Fibroblast of skin of back (primary cell): ENCODE data around the gene NPEPPS.
A peak's percentile ranks its signal among the peaks of the same experiment; 100 is the strongest.

Source experiments
- DNase-seq: peaks from one replicate; pipeline ENCODE4 v3.0.0-alpha.2; 2013

NPEPPS gene

DNA sequence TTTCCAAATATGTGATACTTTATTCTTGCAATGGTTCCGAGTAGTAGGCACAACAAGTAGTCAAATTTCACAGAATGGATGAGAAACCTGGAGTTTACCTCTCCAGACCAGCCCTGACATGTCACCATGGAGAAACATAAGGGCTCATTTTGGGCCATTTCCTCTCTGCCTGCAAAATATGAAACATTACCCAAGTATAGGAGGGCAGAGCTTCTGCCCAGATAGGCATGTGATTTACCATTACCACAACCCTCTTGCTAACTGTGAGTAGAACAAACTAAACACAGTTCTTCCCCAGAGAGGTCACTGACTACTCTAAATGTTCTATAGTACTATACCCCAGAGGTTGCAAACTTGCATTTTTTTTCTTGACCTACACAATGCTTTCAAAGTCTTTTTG, 103.1 kb downstream of the NPEPPS start:
- DNase-seq = no peak

DNA sequence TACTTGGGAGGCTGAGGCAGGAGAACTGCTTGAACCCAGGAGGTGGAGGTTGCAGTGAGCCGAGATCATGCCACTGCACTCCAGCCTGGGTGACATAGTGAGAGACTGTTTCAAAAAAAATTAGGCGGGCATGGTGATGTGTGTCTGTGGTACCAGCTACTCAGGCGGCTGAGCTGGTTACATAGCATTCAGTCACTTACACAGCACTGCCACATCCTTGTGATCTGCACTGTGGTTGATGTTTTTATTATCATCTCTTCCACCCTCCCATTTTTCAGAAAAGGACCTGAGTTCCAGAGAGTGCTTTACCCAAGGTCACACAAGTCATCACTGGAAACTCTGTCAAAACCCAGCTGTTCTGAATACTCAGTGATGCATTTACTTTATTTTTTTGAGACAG, 104.0 kb downstream of the NPEPPS start:
- DNase-seq = no peak

DNA sequence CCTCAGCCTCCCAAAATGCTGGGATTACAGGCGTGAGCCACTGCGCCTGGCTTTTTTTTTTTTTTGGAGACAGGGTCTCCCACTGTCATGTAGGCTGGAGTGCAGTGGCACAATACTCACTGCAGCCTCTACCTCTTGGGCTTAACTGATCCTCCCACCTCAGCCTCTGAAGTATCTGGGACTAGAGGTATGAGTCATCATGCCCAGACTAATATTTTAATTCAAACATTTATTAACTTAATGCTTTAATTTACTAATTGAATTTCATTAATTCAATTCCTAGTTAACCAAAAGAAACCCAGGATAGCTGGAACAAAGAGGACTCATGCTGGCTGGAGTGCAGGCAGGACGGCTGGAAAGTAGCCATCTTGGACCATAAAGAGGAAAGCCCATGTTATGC, 104.8 kb downstream of the NPEPPS start:
- no peak for DNase-seq

DNA sequence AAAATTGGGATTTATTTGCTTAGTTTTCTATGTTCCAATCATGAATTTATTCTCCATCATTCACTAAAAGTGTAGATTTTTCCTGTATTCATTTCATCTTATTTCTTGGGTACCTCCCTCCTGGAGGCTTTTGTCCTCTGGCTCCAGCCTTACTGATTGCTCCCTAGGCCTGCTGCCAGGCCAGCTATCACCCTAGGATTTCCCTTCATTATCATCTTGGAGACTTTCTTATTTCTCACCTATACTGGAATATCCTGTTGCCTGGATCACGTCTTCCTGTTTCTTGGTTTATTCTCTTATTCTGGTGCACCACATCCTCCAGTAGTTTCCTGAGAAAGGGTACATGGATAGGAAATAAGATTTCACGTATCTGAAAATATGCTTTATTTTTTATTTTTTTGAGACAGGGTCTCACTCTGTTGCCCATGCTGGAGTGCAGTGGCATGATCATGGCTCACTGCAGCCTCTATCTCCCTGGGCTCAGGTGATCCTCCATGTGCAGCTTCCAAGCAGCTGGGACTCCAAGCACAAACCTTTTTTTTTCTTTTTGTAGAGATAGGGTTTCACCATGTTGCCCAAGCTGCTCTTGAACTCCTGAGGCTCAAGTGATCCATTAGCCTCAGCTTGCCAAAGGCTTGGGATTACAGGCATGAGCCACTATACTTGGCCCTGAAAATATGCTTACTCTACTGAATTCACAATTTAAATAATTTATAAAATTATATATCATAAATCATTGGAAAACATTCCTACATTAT, 105.5 kb downstream of the NPEPPS start:
- no peak for DNase-seq

DNA sequence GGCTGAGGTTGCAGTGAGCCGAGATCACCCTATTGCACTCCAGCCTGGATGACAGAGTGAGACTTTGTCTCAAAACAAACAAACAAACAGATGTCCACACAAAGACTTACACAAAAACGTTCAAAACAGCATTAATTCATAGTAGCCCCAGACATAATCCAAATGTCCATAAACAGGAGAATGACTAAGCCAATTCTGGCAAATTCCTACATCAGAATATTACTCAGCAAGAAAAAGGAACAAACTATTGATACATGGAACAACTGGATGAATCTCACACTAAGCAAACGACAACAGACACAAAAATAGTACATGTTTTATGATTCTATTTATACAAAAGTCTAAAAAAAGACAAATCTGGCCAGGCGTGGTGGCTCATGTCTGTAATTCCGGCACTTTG, 108.0 kb downstream of the NPEPPS start:
- DNase-seq = no peak

- no peak for DNase-seq
Measured at GRCh38 chr17:47640076-47640475, 109.2 kb downstream of the NPEPPS start.

DNA sequence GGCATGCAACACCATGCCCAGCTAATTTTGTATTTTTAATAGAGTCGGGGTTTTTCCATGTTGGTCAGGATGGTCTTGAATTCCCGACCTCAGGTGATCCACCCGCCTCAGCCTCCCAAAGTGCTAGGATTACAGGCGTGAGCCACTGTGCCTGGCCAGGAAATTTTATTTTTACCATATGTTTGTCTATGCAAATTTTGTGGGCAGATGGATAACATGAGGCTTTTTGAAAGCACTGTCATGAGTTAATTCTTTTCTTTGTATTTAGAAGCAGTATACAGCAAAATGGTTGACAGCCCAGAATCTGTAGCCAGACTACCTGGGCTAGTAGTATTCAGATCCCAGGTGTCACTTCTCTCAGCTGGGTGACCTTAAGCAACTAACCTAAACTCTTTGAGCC, 110.3 kb downstream of the NPEPPS start:
- no peak for DNase-seq

GRCh38 chr17:47643116-47643515, 112.2 kb downstream of the NPEPPS start:
- no peak for DNase-seq

DNA sequence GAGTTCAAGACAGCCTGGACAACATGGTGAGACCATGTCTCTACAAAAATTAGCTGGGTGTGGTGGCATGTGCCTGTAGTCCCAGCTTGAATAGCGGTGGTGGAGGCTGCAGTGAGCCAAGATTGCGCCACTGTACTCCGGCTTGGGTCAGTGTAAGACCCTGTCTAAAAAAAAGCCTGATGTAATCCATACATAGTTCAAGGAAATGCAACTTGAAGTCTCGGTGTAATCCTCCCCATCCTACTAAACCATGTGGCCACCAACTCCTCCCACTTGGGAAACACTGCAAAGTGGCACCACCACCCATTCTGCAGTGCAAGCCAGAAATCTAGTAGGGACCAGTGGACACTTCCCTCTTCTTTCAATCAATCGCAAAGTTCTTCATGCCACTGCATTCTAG, 113.4 kb downstream of the NPEPPS start:
- no peak for DNase-seq

GRCh38 chr17:47649153-47649971, 118.5 kb downstream of the NPEPPS start, which contains the start of gene KPNB1:
TSS of gene KPNB1 (plus strand) at chr17:47649919. CDS start at chr17:47650245, 326 bp downstream.
- DNase-seq = peak; percentile 100

DNA sequence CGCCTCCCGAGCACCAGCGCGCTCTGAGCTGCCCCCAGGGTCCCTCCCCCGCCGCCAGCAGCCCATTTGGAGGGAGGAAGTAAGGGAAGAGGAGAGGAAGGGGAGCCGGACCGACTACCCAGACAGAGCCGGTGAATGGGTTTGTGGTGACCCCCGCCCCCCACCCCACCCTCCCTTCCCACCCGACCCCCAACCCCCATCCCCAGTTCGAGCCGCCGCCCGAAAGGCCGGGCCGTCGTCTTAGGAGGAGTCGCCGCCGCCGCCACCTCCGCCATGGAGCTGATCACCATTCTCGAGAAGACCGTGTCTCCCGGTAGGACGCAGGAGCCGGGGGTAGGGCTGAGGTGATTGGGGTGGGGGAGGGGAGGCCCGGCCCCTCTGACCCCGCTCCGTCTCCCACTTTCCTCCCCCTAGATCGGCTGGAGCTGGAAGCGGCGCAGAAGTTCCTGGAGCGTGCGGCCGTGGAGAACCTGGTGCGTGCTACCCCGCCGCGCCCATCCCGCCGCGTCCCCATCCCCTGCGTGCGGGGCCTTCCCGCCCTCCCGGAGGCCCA, 119.1 kb downstream of the NPEPPS start:
- no peak for DNase-seq

GRCh38 chr17:47650525-47651522, 119.9 kb downstream of the NPEPPS start:
- DNase-seq = peak; percentile 98

DNA sequence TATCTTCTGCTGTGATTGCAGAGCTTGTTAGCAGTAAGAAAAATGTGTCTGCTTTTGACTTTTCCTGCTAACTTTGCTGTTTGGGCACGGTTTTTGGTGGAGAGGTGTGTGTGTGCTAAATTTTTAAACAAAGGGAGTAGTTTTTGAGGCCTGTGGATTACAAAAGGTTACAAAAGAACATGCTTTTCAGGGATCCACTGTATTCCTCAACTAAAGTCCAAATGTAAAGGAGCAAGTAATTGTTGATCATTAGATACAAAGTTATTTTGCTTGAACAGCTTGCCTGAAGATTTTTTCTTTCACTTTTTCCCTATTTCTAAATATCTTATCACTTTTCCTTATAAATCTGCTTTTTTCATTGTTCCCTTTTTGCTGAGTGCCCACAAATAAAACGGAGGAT, 120.8 kb downstream of the NPEPPS start:
- DNase-seq = no peak

GRCh38 chr17:47652570-47652969, 121.7 kb downstream of the NPEPPS start:
- no peak for DNase-seq

GRCh38 chr17:47653442-47653841, 122.5 kb downstream of the NPEPPS start:
- DNase-seq = no peak

DNA sequence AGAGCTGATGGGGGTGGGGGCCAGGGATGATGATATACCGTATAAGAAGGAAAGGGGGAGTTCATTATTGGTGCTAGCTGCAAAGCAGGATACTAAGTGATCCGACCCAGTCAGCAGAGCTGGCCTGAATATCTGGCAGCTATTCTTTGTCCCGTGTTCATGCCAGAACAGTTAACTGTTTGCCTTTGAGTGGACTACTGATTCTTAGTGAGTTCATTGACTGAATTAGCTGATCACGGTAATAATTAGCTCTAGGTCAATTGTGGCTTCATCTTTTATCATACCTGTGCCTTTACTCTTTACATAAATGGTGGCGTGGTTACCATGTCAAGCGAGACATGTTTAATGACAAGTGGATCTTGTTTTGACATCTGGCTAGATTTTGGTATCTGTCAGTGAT, 124.1 kb downstream of the NPEPPS start:
- no peak for DNase-seq

- DNase-seq = no peak
Measured at GRCh38 chr17:47660064-47660492, 129.2 kb downstream of the NPEPPS start.

DNA sequence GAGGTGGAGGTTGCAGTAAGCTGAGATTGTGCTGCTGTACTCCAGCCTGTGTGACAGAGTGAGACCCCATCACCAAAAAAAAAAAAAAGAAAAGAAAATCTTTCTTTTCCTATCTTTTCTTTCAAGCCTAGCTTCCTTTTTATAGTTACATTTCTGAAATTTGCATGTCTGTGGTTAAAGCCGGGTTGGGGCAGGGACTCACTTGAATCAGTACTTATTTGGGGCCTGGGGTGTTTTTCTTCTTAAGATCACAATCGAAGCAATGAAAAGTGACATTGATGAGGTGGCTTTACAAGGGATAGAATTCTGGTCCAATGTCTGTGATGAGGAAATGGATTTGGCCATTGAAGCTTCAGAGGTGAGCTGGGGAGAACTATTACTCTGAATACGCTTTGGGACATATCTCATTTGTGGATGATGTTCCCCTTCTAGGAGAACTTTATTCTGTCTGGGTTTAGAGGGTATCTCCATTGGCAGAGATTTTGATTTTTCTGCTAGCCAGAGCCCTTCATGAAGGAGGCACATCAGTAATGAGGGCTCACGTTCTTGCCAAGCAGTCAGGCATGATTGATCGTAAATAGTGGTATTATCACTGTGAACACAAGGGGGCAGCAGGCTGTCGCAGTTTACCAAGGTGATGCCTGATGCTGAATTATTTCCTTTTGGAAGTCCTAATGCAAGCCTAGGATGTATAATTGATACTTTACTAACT, 133.2 kb downstream of the NPEPPS start:
- peak; percentile 52 for DNase-seq

GRCh38 chr17:47664624-47664941, 133.7 kb downstream of the NPEPPS start:
- no peak for DNase-seq

DNA sequence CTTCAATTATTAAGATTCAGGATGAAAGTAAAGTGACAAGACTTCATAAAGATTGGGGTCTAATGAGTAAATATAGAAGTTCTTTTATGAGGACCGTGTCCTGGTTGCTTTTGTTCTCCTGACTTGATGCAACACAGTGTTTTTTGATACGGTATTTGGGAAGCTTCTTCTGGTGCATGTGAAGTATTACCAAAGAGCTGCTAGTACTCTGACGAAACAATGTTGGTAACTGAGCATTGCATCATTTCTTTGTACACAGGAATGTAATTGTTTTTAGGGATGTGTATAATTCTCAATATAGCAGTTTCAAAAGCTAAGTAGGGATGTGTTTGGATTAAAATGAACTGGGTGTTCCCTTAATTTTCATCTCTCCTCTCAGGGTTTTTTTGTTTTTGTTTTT, 134.7 kb downstream of the NPEPPS start:
- DNase-seq = no peak

DNA sequence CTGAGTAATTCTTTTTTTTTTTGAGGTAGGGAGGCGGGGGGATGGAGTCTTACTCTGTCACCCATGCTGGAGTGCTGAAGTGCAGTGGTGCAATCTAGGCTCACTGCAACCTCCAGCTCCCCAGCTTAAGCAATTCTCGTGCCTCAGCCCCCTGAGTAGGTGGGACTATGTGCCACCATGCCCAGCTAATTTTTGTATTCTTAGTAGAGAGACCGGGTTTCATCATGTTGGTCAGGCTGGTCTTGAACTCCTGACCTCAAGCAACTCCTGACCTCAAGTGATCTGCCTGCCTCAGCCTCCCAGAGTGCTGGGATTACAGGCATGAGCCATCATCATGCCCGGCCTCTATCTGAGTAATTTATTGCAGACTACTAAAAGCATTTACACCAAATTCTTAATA, 138.2 kb downstream of the NPEPPS start:
- DNase-seq = no peak

DNA sequence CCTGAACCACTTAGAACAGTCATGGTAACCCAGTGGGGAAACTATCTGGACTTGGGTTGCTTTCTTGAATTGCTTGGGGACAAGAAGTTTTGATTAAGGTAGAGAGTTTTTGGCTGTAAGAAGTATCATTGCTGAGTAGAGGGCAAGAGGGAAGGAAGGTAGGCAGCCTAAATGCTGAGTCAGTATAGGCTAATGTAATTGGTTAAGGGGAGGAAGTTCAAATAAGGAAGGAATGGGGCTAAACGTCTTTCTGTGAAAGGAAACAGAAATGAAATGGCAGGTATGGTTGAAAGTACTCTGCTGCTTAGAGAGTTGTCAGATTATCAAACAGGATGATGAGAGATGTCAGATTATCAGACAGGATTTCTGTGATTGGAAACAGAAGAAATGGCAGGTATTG, 139.2 kb downstream of the NPEPPS start:
- DNase-seq = no peak
